Measurements from ENCODE around the gene DNAL4.

GRCh38 chr22:38735465-38736256 is 58.3 kb downstream of the DNAL4 start:
- TF ChIP-seq MAZ (IDR thresholded peaks at IDR 0.05; ENCODE audit: borderline replicate concordance, low read depth, low read length) (no peak), POLR2A (IDR thresholded peaks at IDR 0.05; ENCODE audit: low read depth, low read length) (no peak)
